Cardiac fibroblast (primary cell): ENCODE measurements around the gene CTXN3.
"Not testable (repeated sequence)": the region's sequence is repeated elsewhere in the genome, so short reads cannot be mapped to it uniquely, and the experiment has no call there.

Experiments
- DNase-seq, 2 donors: peaks; one replicate each; pipeline versions ENCODE4 v3.0.0 to v3.0.0-alpha.2; 2010; ENCODE audit warnings: low read depth in 2 of 2
- H3K4me3 ChIP-seq, 2 donors: replicated peaks in 1 of 2; 1 replicate in 1 of 2; 2 replicates in 1 of 2; pipeline ENCODE4 v1.5.1; 2011; ENCODE audit warnings: low read depth in 2 of 2, low read length in 2 of 2, mild to moderate bottlenecking in 2 of 2, moderate library complexity in 1 of 2
- CTCF ChIP-seq: IDR thresholded peaks from one replicate; pipeline ENCODE4 v1.5.1; 2011; ENCODE audit warnings: low read depth, mild to moderate bottlenecking, low read length, inconsistent platforms

Gene CTXN3

GRCh38 chr5:127673117-127673800 is 24.4 kb downstream of the CTXN3 start:
- H3K4me3 ChIP-seq = no peak overlapping the region
- DNase-seq = no peak
- no peak for TF ChIP-seq CTCF

GRCh38 chr5:127676951-127677350 is 28.1 kb downstream of the CTXN3 start:
- not testable (repeated sequence) for H3K4me3 ChIP-seq, DNase-seq

- H3K4me3 ChIP-seq, DNase-seq: not testable (repeated sequence)
Measured at GRCh38 chr5:127679691-127680330, 30.9 kb downstream of the CTXN3 start.

- no peak for TF ChIP-seq CTCF
- H3K4me3 ChIP-seq = no peak overlapping the region
- no peak for DNase-seq
Measured at GRCh38 chr5:127680595-127680994, 31.7 kb downstream of the CTXN3 start.

- H3K4me3 ChIP-seq = no peak overlapping the region
- peak; percentile 51 to 66 for DNase-seq
- no peak for TF ChIP-seq CTCF
Measured at GRCh38 chr5:127683008-127683407, 34.1 kb downstream of the CTXN3 start.

- no peak overlapping the region for H3K4me3 ChIP-seq
- no peak for DNase-seq
- no peak for TF ChIP-seq CTCF
Measured at GRCh38 chr5:127684726-127685467, 36.0 kb downstream of the CTXN3 start.

- no peak overlapping the region for H3K4me3 ChIP-seq
- TF ChIP-seq CTCF = no peak
- peak; percentile 34 to 42 for DNase-seq
Measured at GRCh38 chr5:127685662-127686061, 36.8 kb downstream of the CTXN3 start.
